ENCODE measurements around the gene PRPF40B. TPM values are rescaled to one million over a fixed set of nuclear protein-coding genes. Genes with fewer than 3 reads are reported as not detected.

PRPF40B gene
- total RNA-seq, 1 experiment from 2014 or later, result 4.9 TPM

- Histone ChIP-seq H3K4me1 (no peaks in the 10 kb centered on the region), H3K9me3 (replicated peaks) (no peaks in the 10 kb centered on the region), H3K4me3 (no peak overlapping the region), H3K27me3 (no peaks in the 10 kb centered on the region), H3K36me3 (peaks cover 45% of the 10 kb centered on the region), H3K27ac (no peak overlapping the region)
- DNase-seq, result no peak
Measured at GRCh38 chr12:49651855-49652254, 28.5 kb downstream of the PRPF40B start.

DNA sequence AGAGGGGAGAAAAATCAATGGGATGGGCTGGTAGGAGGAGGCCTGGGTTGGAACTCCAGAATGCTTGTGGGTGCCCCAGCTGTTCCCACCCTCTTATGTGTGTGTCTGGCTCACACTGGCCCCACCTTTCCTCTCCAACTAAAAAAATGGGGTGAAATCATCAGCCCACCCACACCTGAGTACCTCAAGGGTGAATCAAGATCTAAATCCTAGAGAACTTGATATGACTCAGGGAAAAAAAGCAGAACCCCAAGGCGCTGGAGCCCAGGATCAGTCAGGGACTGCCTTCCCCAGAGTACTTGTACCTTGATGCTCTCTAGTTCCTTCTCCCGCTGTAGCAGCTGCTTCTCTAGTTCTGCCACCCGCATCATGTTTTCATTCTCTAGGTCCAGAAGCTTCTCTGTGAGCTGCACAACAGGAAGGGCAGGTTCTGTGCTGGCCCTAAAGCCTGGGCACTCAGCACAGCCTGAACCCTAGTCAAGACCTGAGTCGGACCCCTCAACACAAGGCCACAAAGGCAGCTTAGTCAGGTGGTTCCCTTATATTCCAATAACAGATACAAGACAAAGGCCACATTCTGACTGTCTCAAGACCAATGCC, 29.7 kb downstream of the PRPF40B start:
- DNase-seq, result no peak
- Histone ChIP-seq H3K27me3 (no peaks in the 10 kb centered on the region), H3K4me3 (no peak overlapping the region), H3K27ac (no peak overlapping the region), H3K4me1 (no peaks in the 10 kb centered on the region), H3K36me3 (peaks cover 50% of the 10 kb centered on the region), H3K9me3 (replicated peaks) (no peaks in the 10 kb centered on the region)

DNA sequence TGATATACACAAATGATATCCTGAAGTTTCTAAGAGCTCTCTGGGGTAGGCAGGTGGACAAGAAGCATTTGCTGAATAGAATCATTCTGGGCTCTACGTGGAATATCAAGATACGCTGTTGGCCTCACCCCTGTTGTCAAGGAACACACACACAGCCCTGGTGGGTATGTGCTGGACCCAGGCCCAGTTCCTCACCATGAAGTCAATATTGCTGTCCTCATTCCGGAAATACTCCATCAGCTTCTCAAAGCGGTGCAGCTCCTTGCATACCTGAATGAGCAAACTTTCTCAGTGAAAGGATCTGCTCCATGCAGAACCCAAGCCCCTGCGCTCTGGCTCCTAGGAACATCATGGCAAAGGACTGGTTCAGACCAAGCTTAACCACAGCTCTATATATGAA, 31.4 kb downstream of the PRPF40B start:
- Histone ChIP-seq H3K9me3 (replicated peaks) (no peaks in the 10 kb centered on the region), H3K36me3 (peaks cover 46% of the 10 kb centered on the region), H3K4me3 (no peak overlapping the region), H3K27me3 (no peaks in the 10 kb centered on the region), H3K27ac (no peak overlapping the region), H3K4me1 (no peaks in the 10 kb centered on the region)
- no peak for DNase-seq

GRCh38 chr12:49655595-49656236, 32.4 kb downstream of the PRPF40B start:
- Histone ChIP-seq H3K27ac (no peak overlapping the region), H3K4me3 (no peak overlapping the region)

GRCh38 chr12:49658276-49658675, 34.9 kb downstream of the PRPF40B start:
- Histone ChIP-seq H3K36me3 (peaks cover 49% of the 10 kb centered on the region), H3K27me3 (no peaks in the 10 kb centered on the region), H3K27ac (no peak overlapping the region), H3K4me1 (peaks cover 11% of the 10 kb centered on the region), H3K4me3 (no peak overlapping the region), H3K9me3 (replicated peaks) (no peaks in the 10 kb centered on the region)
- no peak for DNase-seq

More at GRCh38 chr12:49655595-49656236, 32.4 kb downstream of the PRPF40B start:
- no peaks in the 10 kb centered on the region for H3K4me1 ChIP-seq
- no peaks in the 10 kb centered on the region for H3K27me3 ChIP-seq
- no peak for DNase-seq
- peaks cover 48% of the 10 kb centered on the region for H3K36me3 ChIP-seq
- no peaks in the 10 kb centered on the region for H3K9me3 ChIP-seq (replicated peaks)

DNA sequence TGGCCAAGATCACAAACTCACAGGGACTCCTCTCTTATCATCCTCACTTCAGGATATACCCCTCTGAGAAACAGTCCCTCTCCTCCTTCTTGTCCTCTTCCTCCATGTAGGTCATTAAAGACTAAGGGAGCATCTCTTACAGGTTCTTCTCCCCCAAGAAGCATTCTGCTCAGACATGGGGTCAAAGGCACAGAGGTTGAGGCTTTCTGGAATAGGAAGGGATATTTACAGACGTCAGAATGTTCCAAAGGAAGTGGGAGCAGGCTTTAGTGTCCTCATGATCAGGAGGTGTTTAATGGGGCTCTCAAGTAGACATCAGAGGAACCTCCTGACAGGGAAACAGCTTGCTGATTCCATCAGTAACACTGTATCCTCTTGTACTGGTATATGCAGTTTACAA, 36.4 kb downstream of the PRPF40B start:
- Histone ChIP-seq H3K4me3 (no peak overlapping the region), H3K36me3 (peaks cover 44% of the 10 kb centered on the region), H3K4me1 (peaks cover 26% of the 10 kb centered on the region), H3K27me3 (no peaks in the 10 kb centered on the region), H3K27ac (no peak overlapping the region), H3K9me3 (replicated peaks) (no peaks in the 10 kb centered on the region)
- DNase-seq, result no peak

DNA sequence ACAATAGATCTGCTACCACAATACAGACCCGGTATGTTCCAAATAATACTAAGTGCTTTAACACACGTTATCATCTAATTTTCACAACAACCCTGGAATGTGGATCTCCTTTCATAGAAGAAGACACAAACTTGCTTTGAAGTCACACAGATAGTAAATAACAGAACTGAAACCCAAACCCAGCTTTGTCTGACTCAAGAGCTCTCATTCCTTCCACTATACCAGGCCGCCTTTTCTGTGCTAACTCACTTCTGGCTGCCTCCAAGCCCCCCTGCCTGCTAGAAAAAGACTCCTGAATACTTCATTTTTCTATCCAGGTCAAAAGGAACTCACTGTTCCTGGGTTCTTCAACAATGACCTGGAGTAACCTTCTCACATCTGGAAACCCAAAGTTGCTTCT, 37.8 kb downstream of the PRPF40B start:
- Histone ChIP-seq H3K4me1 (peaks cover 29% of the 10 kb centered on the region), H3K4me3 (no peak overlapping the region), H3K27me3 (no peaks in the 10 kb centered on the region), H3K36me3 (peaks cover 34% of the 10 kb centered on the region), H3K9me3 (replicated peaks) (no peaks in the 10 kb centered on the region), H3K27ac (no peak overlapping the region)
- DNase-seq, result no peak

DNA sequence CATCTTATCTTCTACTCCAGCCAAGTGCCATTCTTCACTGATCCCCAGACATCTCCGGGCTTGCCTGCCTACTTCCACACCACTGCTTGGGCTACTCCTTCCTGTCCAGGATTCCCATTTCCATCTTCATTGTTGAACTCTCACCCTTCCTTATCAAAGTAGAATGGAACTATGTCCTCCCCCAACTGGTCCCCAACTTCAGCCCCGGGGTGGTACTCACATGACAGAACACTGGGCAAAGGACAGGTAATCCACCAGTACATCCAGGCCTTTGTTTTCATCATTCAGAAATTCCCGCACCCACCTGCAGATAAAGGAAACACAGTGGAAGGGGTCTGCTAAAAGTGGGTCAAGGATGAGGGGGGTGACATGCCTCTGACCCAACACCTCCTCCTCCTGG, 38.4 kb downstream of the PRPF40B start:
- Histone ChIP-seq H3K4me1 (peaks cover 29% of the 10 kb centered on the region), H3K9me3 (replicated peaks) (no peaks in the 10 kb centered on the region), H3K36me3 (peaks cover 28% of the 10 kb centered on the region), H3K27ac (no peak overlapping the region), H3K27me3 (no peaks in the 10 kb centered on the region), H3K4me3 (no peak overlapping the region)
- DNase-seq, result no peak

DNA sequence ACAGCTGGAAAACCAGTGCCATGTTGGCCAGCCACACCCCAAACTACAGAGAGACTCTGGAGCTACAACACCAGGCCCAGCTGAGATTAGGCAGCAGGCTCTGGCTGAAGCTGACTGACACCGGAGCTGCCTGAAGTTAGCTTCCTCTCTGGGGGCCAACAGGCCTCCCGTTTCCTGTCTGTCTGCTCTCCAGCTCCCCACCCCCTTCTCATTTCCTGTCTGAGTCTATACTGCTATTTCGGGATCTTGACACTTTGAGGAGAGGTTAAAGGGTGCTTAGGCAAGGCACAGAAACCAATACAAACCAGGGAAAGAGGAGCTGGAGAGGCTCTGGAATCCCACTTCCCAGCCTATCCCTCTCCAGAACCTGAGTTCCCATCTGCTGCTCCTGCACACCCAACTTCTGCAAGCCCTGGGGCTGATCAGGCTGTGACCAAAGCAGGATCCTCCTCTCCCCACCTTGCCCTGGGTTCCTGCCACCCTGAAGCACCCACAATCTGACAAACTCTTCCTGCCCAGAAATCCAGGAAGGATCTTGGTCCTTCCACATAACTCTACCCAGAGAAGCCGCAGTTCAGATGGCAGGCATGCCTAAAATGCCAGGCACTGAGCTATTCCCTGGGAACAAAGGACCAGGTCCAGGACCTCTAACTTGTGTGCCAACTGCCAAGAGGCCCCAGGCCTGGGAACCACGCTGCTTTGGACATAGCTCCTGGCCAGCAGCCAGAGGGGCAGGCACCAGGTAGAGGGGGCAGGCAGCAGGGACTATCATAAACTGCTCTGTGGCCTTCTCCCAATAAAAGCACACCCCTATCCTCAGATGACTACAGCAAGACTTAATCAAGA, 39.9 kb downstream of the PRPF40B start:
- peak; percentile 90 to 92 for DNase-seq
- H3K27ac ChIP-seq, result peak overlapping the region; percentile 77
- peaks cover 29% of the 10 kb centered on the region for H3K4me1 ChIP-seq
- no peaks in the 10 kb centered on the region for H3K9me3 ChIP-seq (replicated peaks)
- H3K36me3 ChIP-seq, result peaks cover 17% of the 10 kb centered on the region
- H3K27me3 ChIP-seq, result no peaks in the 10 kb centered on the region
- H3K4me3 ChIP-seq, result no peak overlapping the region

DNA sequence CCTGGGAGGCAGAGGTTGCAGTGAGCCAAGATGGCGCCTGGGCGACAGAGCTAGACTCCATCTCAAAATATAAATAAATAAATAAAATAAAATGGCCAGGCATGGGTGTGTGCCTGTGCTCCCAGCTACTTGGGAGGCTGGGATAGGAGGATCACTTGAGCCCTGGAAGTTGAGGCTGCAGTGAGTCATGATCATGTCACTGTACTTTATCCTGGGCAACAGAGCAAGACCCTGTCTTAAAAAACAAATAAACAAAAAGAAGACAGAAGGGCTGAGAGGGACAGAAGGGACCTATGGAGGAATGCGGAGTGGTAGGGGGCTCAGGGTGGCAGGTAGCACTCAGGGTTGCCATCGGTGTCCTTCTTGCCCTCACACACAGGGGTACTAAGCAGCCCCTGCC, 40.8 kb downstream of the PRPF40B start:
- DNase-seq, result no peak
- Histone ChIP-seq H3K27me3 (no peaks in the 10 kb centered on the region), H3K4me1 (peaks cover 29% of the 10 kb centered on the region), H3K4me3 (no peak overlapping the region), H3K27ac (peak overlapping the region; percentile 77; the same call in 1 of the 2 replicates), H3K9me3 (replicated peaks) (no peaks in the 10 kb centered on the region), H3K36me3 (peaks cover 17% of the 10 kb centered on the region)

DNA sequence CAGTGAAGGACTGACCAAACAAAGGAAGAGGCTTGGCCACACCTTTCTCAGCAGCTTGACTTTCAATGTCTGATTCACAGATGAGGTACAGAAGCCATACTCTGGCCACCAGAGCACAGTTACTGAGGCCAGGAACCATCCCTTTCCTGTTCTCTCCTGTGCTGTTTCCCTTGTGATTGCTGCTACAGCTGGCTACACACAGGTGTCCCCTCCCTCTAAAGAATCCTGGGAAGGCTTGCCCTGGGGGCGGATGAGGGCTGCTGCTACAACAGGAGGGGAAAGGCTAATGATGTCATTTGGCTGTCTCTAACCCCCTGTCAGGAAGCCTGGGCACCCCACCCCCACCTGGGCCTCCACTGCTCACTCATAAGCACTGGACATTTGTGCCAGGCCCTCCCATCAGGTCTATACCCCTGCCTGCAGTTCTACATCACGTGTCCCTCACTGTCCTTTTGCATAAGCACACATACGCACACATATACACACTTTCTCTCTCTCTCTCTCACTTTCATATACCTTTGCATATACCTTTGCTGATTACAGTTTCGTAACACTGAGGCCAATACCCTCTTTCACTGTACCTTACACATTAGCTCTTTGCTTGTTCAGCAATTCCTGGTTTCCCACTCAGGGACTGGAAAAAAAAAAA, 41.4 kb downstream of the PRPF40B start:
- DNase-seq, result peak; percentile 68 to 69
- no peak overlapping the region; the same call in 1 of the 2 replicates for H3K27ac ChIP-seq
- H3K4me1 ChIP-seq, result peaks cover 29% of the 10 kb centered on the region
- H3K9me3 ChIP-seq (replicated peaks), result no peaks in the 10 kb centered on the region
- peaks cover 13% of the 10 kb centered on the region for H3K36me3 ChIP-seq
- no peaks in the 10 kb centered on the region for H3K27me3 ChIP-seq
- no peak overlapping the region for H3K4me3 ChIP-seq

DNA sequence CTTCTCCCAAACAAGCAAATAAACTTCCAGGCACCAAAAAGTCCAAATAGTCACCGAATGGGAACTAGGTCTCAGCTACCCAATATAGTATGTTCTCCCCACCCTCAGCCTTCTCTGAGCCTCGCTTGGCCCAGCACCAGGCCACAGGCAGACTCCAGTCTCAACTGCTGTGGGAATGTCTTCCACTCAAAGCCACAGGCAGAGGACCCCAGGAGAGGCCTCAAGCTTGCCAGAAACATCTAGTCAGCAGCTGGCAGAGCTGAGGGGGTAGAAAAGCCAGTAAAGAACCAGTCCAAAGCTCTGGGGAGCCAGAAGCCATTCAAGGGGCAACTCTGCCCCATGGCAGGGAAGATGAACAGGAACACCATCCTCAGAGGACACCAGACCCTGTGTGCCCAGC, 42.0 kb downstream of the PRPF40B start:
- Histone ChIP-seq H3K36me3 (peaks cover 7% of the 10 kb centered on the region), H3K27ac (no peak overlapping the region), H3K9me3 (replicated peaks) (no peaks in the 10 kb centered on the region), H3K4me3 (no peak overlapping the region), H3K27me3 (no peaks in the 10 kb centered on the region), H3K4me1 (peaks cover 29% of the 10 kb centered on the region)
- no peak for DNase-seq

DNA sequence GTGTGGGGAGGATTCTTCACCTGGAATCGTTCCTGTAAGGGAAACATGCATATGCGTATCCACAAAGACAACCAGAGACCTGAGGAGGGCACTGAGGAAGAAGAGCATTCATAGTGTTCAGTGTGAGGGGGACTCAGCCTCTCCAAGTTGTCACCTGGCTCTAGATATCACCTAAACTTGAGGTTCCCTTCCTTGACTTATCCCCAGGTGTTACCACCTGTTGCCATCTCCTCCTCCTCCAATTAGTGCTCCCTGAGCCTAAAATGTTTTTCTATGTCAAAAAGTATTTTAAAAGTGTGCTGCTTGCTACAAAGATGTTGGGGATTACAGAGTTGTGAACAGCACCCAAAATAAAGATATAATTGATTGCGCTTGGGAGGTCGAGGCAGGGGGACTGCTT, 42.8 kb downstream of the PRPF40B start:
- H3K27me3 ChIP-seq, result no peaks in the 10 kb centered on the region
- no peak for DNase-seq
- peaks cover 29% of the 10 kb centered on the region for H3K4me1 ChIP-seq
- no peaks in the 10 kb centered on the region for H3K9me3 ChIP-seq (replicated peaks)
- no peak overlapping the region for H3K4me3 ChIP-seq
- 0 out of 2 replicates have a peak, but pooled peaks cover 5% of the 10 kb centered on the region for H3K36me3 ChIP-seq
- H3K27ac ChIP-seq, result no peak overlapping the region

DNA sequence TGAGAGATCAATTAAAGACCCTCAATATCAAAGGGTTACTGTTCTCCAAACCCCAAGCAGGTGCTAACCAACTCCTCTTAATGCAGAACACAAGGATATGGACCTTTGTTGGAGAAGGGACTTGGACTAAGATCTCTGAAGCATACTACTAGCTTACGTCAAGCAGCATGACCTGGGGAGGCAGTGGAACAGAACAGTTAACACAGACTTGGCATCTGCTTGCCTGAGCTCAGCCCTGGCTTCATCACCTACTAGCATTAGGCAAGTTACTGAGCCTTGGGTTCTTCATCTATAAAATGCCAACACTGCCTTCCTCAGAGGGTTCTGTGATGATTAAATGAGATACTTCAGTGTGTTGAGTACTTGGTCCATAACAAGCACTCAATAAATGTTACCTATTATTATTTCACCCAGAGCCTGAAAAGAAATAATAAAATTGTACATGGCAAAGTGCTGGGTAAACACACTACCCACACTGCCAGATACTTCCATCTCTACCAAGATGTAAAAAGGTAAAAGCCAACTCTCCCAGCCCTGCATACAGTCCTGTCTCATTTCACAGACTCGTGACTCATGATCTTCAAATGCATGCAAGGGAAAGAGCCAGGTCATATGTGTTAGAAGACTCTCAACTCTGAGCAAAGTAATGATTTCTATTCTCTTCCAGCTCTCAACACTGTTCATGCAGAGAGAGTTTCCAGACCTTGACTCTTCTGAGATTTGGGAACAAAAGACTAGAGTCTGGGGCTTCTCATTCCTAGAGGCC, 44.1 kb downstream of the PRPF40B start:
- Histone ChIP-seq H3K36me3 (no peaks in the 10 kb centered on the region), H3K9me3 (replicated peaks) (no peaks in the 10 kb centered on the region), H3K27ac (no peak overlapping the region), H3K4me1 (peaks cover 36% of the 10 kb centered on the region), H3K27me3 (no peaks in the 10 kb centered on the region), H3K4me3 (no peak overlapping the region)
- DNase-seq, result no peak
